CD4-positive, alpha-beta T cell (primary cell): Measurements from ENCODE around the gene CPNE7. TPM values are rescaled to one million over a fixed set of nuclear protein-coding genes. Genes with fewer than 3 reads are reported as not detected.

ENCODE experiments used
- ATAC-seq: fragments of 200-7000 bp; cut with Tn5 transposase; one replicate; pipeline ENCODE4 v1.10.0; 2022; ENCODE audit warnings: mild to moderate bottlenecking; ENCODE audit not compliant: poor library complexity
- CTCF ChIA-PET: fragments of 350-600 bp; sonication (Branson Sonifier 250); formaldehyde crosslinking; loops from one replicate; lab custom pipeline; 2021; ENCODE audit warnings: antibody characterized with exemption, inconsistent platforms; lab: Charles Lee
- POLR2A ChIA-PET: fragments of 350-600 bp; sonication (Branson Sonifier 250); formaldehyde crosslinking; loops from one replicate; lab custom pipeline; 2021; ENCODE audit warnings: antibody characterized with exemption, inconsistent platforms; lab: Charles Lee
- DNase-seq, 14 experiments: peaks; one replicate each; pipeline ENCODE4 v3.0.0-alpha.2; 2013 to 2020; ENCODE audit warnings: mixed read lengths in 2 of 14
- H3K27ac ChIP-seq, 2 donors: one replicate each; pipeline versions ENCODE4 v1.5.1 to v1.7.0; 2013; ENCODE audit warnings: low read length in 2 of 2, low read depth in 1 of 2, mild to moderate bottlenecking in 1 of 2
- H3K27me3 ChIP-seq, 2 experiments: 1 replicate in 1 of 2; 2 replicates in 1 of 2; pipeline versions ENCODE4 v1.6.1 to v1.7.0; 2013; ENCODE audit warnings: low read length in 2 of 2, control low read depth in 1 of 2, mild to moderate bottlenecking in 1 of 2, moderate library complexity in 1 of 2; ENCODE audit not compliant: insufficient read depth in 2 of 2, control insufficient read depth in 1 of 2
- H3K36me3 ChIP-seq: one replicate; pipeline ENCODE4 v1.6.1; 2013; ENCODE audit warnings: low read length, control low read depth; ENCODE audit not compliant: insufficient read depth
- H3K4me1 ChIP-seq: one replicate; pipeline ENCODE4 v1.6.1; 2013; ENCODE audit warnings: low read length, control low read depth; ENCODE audit not compliant: insufficient read depth
- H3K4me3 ChIP-seq: one replicate; pipeline ENCODE4 v1.5.1; 2013; ENCODE audit warnings: mild to moderate bottlenecking, low read length, moderate library complexity
- H3K9me3 ChIP-seq, 2 experiments: 1 replicate in 1 of 2; 2 replicates in 1 of 2; pipeline versions ENCODE4 v1.6.1 to v1.7.0; 2013; ENCODE audit warnings: low read length in 2 of 2, mild to moderate bottlenecking in 2 of 2, control low read depth in 1 of 2, moderate library complexity in 1 of 2; ENCODE audit not compliant: control insufficient read depth in 1 of 2, insufficient read depth in 1 of 2
- H3K27ac Mint-ChIP-seq: one replicate; pipeline ENCODE4 v1.8.0; 2020; ENCODE audit warnings: mixed read lengths
- H3K27me3 Mint-ChIP-seq: one replicate; pipeline ENCODE4 v1.8.0; 2021; ENCODE audit warnings: mixed read lengths
- H3K36me3 Mint-ChIP-seq: one replicate; pipeline ENCODE4 v1.8.0; 2021; ENCODE audit warnings: low read depth, mixed read lengths
- H3K4me1 Mint-ChIP-seq: one replicate; pipeline ENCODE4 v1.8.0; 2021; ENCODE audit warnings: low read depth, mixed read lengths
- H3K4me3 Mint-ChIP-seq: one replicate; pipeline ENCODE4 v1.8.0; 2020; ENCODE audit warnings: mild to moderate bottlenecking, mixed read lengths
- H3K9me3 Mint-ChIP-seq: one replicate; pipeline ENCODE4 v1.8.0; 2020; ENCODE audit warnings: mixed read lengths
- intact Hi-C, 2 experiments: fragments of 100-400 bp; cut with DNase I in 1 of 2; cut with micrococcal nuclease in 1 of 2; formaldehyde crosslinking; loops; one replicate each; pipeline versions ENCODE4 v1.15.1 to v1.9.0; 2023 to 2025; cut with DNase I, micrococcal nuclease
- total RNA-seq, 174 experiments: library from RNA in 2 of 174; stranded (reverse) in 2 of 174; gene quantifications; one replicate each; pipeline ENCODE4 v1.2.3 and lab custom pipeline; 2021 to 2026
- TF ChIP-seq, protein P1 (sequence below): fragments of 200-600 bp; IDR thresholded peaks from one replicate; pipeline ENCODE4 v1.8.0; 2022; ENCODE audit warnings: antibody characterized with exemption, mild to moderate bottlenecking

The CPNE7 gene
- total RNA-seq, 2 experiments from 2014 or later, result 1.0 to 1.3 TPM

DNA sequence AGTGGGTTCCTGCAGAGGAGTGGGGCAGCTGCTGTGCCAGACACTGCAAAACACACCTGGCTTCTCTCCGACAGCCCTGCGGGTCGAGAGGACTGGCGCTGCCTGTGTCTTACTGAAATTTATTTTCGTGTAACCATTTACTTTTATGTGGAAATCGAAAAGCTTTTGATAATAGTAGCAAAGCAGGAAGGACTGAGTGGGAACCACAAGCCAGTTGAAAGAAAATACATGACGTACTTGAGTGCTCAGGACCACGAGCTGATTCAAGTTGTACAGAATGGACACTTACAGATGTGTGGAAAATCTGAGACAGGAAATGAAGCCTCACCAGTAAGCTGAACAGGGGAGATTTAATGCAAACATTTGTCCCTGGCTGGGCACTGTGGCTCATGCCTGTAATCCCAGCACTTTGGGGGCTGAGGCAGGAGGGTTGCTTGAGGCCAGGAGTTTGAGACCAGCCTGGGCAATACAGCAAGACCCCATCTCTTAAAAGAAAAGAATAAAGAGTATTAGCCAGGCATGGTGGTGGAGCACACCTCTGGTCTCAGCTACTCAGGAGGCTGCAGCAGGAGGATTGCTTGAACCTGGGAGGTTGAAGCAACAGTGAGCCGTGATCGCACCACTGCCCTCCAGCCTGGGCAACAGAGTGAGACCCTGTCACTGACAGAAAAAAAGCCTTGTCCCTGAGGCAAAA is 26.4 kb upstream of the CPNE7 start:
- POLR2A ChIA-PET, result interaction anchor here (1.0 to 2.9 kb wide), 7 partner anchors 8 to 58 kb away, joined by 3 to 20 read pairs (median 3); partner anchors contain the start of gene SPG7
- CTCF ChIA-PET, result interaction anchor here (1.1 to 1.4 kb wide), 2 partner anchors 8 to 9 kb away, joined by 3 to 7 read pairs; no protein-coding TSS in a partner anchor
- H3K36me3 ChIP-seq, result peaks cover 69% of the 10 kb centered on the region

DNA sequence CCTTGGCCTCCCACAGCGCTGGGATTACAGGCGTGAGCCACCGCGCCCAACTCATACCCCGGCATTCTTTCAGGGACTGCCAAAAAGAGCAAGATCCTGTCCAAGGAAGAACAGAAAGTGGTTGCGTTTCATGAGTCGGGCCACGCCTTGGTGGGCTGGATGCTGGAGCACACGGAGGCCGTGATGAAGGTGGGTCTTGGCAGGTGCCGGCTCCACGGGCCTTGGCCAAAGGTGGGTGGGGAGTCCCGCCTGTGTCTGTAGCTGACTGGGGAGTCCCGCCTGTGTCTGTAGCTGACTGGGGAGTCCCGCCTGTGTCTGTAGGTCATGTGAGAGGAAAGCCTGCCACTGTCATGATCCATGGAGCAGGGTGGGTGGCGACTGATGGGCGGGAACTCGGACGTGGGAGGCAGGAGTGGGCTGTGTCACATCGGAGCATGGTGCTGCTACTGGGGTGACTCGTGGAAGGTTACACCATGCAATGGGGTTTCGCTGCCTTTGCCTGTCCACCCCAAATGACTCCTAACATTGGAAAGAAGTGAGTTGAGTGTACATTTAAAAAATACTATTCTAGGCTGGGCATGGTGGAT is 25.0 kb upstream of the CPNE7 start:
- Mint-ChIP-seq H3K27me3 (no peaks in the 10 kb centered on the region), H3K36me3 (peaks cover 55% of the 10 kb centered on the region), H3K4me3 (no peak overlapping the region), H3K27ac (peak overlapping the region; percentile 91), H3K9me3 (no peaks in the 10 kb centered on the region), H3K4me1 (peaks cover 15% of the 10 kb centered on the region)
- POLR2A ChIA-PET, result interaction anchor here (2.2 to 2.9 kb wide), 2 partner anchors 13 to 16 kb away, joined by 11 to 20 read pairs; no protein-coding TSS in a partner anchor
- no peaks in the 10 kb centered on the region for H3K9me3 ChIP-seq
- no peak overlapping the region for H3K4me3 ChIP-seq
- intact Hi-C loops, result no loop called here
- CTCF ChIA-PET, result no interaction called here
- ATAC-seq, result no peak
- H3K27me3 ChIP-seq, result no peaks in the 10 kb centered on the region
- TF ChIP-seq, protein P1, sequence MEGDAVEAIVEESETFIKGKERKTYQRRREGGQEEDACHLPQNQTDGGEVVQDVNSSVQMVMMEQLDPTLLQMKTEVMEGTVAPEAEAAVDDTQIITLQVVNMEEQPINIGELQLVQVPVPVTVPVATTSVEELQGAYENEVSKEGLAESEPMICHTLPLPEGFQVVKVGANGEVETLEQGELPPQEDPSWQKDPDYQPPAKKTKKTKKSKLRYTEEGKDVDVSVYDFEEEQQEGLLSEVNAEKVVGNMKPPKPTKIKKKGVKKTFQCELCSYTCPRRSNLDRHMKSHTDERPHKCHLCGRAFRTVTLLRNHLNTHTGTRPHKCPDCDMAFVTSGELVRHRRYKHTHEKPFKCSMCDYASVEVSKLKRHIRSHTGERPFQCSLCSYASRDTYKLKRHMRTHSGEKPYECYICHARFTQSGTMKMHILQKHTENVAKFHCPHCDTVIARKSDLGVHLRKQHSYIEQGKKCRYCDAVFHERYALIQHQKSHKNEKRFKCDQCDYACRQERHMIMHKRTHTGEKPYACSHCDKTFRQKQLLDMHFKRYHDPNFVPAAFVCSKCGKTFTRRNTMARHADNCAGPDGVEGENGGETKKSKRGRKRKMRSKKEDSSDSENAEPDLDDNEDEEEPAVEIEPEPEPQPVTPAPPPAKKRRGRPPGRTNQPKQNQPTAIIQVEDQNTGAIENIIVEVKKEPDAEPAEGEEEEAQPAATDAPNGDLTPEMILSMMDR, result no peak
- H3K27ac ChIP-seq, result no peak overlapping the region
- H3K4me1 ChIP-seq, result peaks cover 19% of the 10 kb centered on the region
- no peak for DNase-seq
- H3K36me3 ChIP-seq, result peaks cover 65% of the 10 kb centered on the region

More for the DNA sequence above, 26.4 kb upstream of the CPNE7 start:
- Mint-ChIP-seq H3K27ac (peak overlapping the region; percentile 91), H3K9me3 (no peaks in the 10 kb centered on the region), H3K27me3 (no peaks in the 10 kb centered on the region), H3K4me3 (peak overlapping the region; percentile 74), H3K36me3 (peaks cover 59% of the 10 kb centered on the region), H3K4me1 (peaks cover 15% of the 10 kb centered on the region)
- peak; percentile 87 for ATAC-seq
- Histone ChIP-seq H3K4me3 (no peak overlapping the region), H3K9me3 (no peaks in the 10 kb centered on the region), H3K27me3 (no peaks in the 10 kb centered on the region), H3K4me1 (peaks cover 19% of the 10 kb centered on the region), H3K27ac (peak overlapping the region in 1 of 2 donors; percentile 36)
- DNase-seq, result peak in 6 of 14 experiments; percentile 17 to 67 (median 42)
- TF ChIP-seq, protein P1, result no peak
- intact Hi-C loops, result loop anchor here in 1 of 2 experiments (2.0 kb wide), 1 partner anchor 14 kb away; no protein-coding TSS in a partner anchor

DNA sequence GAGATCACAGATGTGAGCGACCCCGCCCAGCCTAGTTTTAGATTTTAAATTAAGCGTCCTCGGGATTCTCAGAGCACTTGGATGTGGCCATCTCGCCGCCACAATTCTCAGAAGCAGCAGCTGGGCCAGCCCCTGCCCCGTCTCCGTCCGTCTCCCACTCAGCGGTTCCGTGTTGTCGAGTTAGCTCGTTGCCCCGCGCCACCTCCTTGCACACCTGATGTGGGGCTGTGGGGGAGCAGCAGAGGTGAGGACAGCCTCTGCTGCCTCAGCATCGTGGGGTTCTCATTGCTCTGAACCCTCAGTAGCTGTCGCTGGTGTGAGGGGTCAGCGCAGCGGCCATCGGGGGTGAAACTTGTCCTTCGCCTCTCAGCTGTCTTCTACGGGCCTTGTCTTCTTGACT is 23.2 kb upstream of the CPNE7 start:
- Mint-ChIP-seq H3K4me3 (no peak overlapping the region), H3K27ac (no peak overlapping the region), H3K36me3 (peaks cover 61% of the 10 kb centered on the region), H3K27me3 (no peaks in the 10 kb centered on the region), H3K9me3 (no peaks in the 10 kb centered on the region), H3K4me1 (peaks cover 19% of the 10 kb centered on the region)
- POLR2A ChIA-PET, result no interaction called here
- no peak overlapping the region for H3K4me3 ChIP-seq
- intact Hi-C loops, result no loop called here
- ATAC-seq (no peak), DNase-seq (no peak)
- peaks cover 24% of the 10 kb centered on the region for H3K4me1 ChIP-seq
- no peak overlapping the region for H3K27ac ChIP-seq
- peaks cover 64% of the 10 kb centered on the region for H3K36me3 ChIP-seq
- CTCF ChIA-PET, result no interaction called here
- no peaks in the 10 kb centered on the region for H3K9me3 ChIP-seq
- TF ChIP-seq, protein P1, result no peak
- no peaks in the 10 kb centered on the region for H3K27me3 ChIP-seq
